GM23338 (cell line): ENCODE results near the gene RNASET2. TPM values are rescaled to one million over a fixed set of nuclear protein-coding genes. Genes with fewer than 3 reads are reported as not detected.

Source experiments
- ATAC-seq: fragments of 200-7000 bp; cut with Tn5 transposase; 3 replicates; pipeline ENCODE4 v1.9.1; 2020
- DNase-seq: peaks from one replicate; pipeline ENCODE4 v3.0.0-alpha.2; 2015; ENCODE audit warnings: low spot score
- H2AFZ ChIP-seq: fragments of 200-600 bp; sonication (generic); 2 replicates; pipeline ENCODE4 v1.8.0; 2016; ENCODE audit warnings: antibody characterized with exemption, mild to moderate bottlenecking, moderate library complexity
- H3F3A ChIP-seq: fragments of 200-600 bp; sonication (generic); replicated peaks from 2 replicates; pipeline ENCODE4 v1.8.0; 2017; ENCODE audit warnings: antibody characterized with exemption, mixed run types, low read depth
- H3K27ac ChIP-seq: fragments of 200-600 bp; sonication (generic); 2 replicates; pipeline ENCODE4 v1.6.1; 2016; ENCODE audit warnings: low read depth
- H3K27me3 ChIP-seq: fragments of 200-600 bp; sonication (generic); 2 replicates; pipeline ENCODE4 v1.8.0; 2016; ENCODE audit warnings: mild to moderate bottlenecking, mixed run types, moderate library complexity; ENCODE audit not compliant: insufficient read depth
- H3K36me3 ChIP-seq: fragments of 200-600 bp; sonication (generic); 2 replicates; pipeline ENCODE4 v1.8.0; 2016; ENCODE audit warnings: mild to moderate bottlenecking; ENCODE audit not compliant: insufficient read depth
- H3K4me1 ChIP-seq: fragments of 200-600 bp; sonication (generic); 2 replicates; pipeline ENCODE4 v1.8.0; 2016; ENCODE audit warnings: mild to moderate bottlenecking, moderate library complexity; ENCODE audit not compliant: insufficient read depth
- H3K4me2 ChIP-seq: fragments of 200-600 bp; sonication (generic); 2 replicates; pipeline ENCODE4 v1.7.1; 2017; ENCODE audit warnings: mixed run types
- H3K4me3 ChIP-seq: fragments of 200-600 bp; sonication (generic); 2 replicates; pipeline ENCODE4 v1.6.1; 2016; ENCODE audit warnings: mixed run types
- H3K79me2 ChIP-seq: fragments of 200-600 bp; sonication (generic); replicated peaks from 2 replicates; pipeline ENCODE4 v1.8.0; 2017; ENCODE audit warnings: mild to moderate bottlenecking; ENCODE audit not compliant: insufficient read depth
- H3K9me2 ChIP-seq: fragments of 200-600 bp; sonication (generic); 2 replicates; pipeline ENCODE4 v1.8.0; 2017; ENCODE audit not compliant: insufficient read depth
- H4K20me1 ChIP-seq: fragments of 200-600 bp; sonication (generic); replicated peaks from 2 replicates; pipeline ENCODE4 v1.8.0; 2017; ENCODE audit warnings: mild to moderate bottlenecking; ENCODE audit not compliant: insufficient read depth
- H3K27ac Mint-ChIP-seq: 2 replicates; pipeline ENCODE4 v1.8.0; 2020; ENCODE audit warnings: inconsistent platforms, mild to moderate bottlenecking, moderate library complexity, mixed read lengths
- H3K27me3 Mint-ChIP-seq: 3 replicates; pipeline ENCODE4 v1.8.0; 2022; ENCODE audit warnings: low read depth, mild to moderate bottlenecking, moderate library complexity, mixed read lengths, inconsistent platforms; ENCODE audit not compliant: insufficient read depth, poor library complexity
- H3K36me3 Mint-ChIP-seq: 3 replicates; pipeline ENCODE4 v1.8.0; 2021; ENCODE audit warnings: low read depth, mild to moderate bottlenecking, inconsistent platforms, moderate library complexity, mixed read lengths
- H3K4me1 Mint-ChIP-seq: 3 replicates; pipeline ENCODE4 v1.8.0; 2020; ENCODE audit warnings: mild to moderate bottlenecking, inconsistent platforms, mixed read lengths
- H3K4me3 Mint-ChIP-seq: 3 replicates; pipeline ENCODE4 v1.8.0; 2021; ENCODE audit warnings: moderate library complexity, mild to moderate bottlenecking, inconsistent platforms, mixed read lengths
- H3K9me3 Mint-ChIP-seq: 3 replicates; pipeline ENCODE4 v1.8.0; 2020; ENCODE audit warnings: moderate library complexity, mild to moderate bottlenecking, inconsistent platforms, mixed read lengths
- CREB1 ChIP-seq: fragments of 250-450 bp; sonication (Bioruptor Pico); IDR thresholded peaks from 2 replicates; pipeline ENCODE4 v1.5.0; 2020; ENCODE audit warnings: low read depth, mild to moderate bottlenecking, moderate library complexity
- EZH2 ChIP-seq: fragments of 200-600 bp; sonication (generic); IDR thresholded peaks from one replicate; pipeline ENCODE4 v1.8.0; 2017; ENCODE audit warnings: antibody characterized with exemption, mild to moderate bottlenecking, low read depth; ENCODE audit not compliant: unreplicated experiment
- EZH2phosphoT487 ChIP-seq: fragments of 200-600 bp; sonication (generic); IDR thresholded peaks from one replicate; pipeline ENCODE4 v1.8.1; 2018; ENCODE audit warnings: antibody characterized with exemption; ENCODE audit not compliant: unreplicated experiment
- JUNB ChIP-seq: IDR thresholded peaks from one replicate; pipeline ENCODE4 v1.6.1; 2016; ENCODE audit warnings: antibody characterized with exemption; ENCODE audit not compliant: unreplicated experiment
- NANOG ChIP-seq: IDR thresholded peaks from 2 replicates; pipeline ENCODE4 v1.6.1; 2016; ENCODE audit warnings: antibody characterized with exemption, borderline replicate concordance
- POLR2AphosphoS5 ChIP-seq: IDR thresholded peaks from 2 replicates; pipeline ENCODE4 v1.6.1; 2016; ENCODE audit warnings: antibody characterized with exemption, low read depth
- STAT1 ChIP-seq: IDR thresholded peaks from one replicate; pipeline ENCODE4 v1.6.1; 2016; ENCODE audit warnings: antibody characterized with exemption; ENCODE audit not compliant: unreplicated experiment
- ZNF114 ChIP-seq: fragments of 250-450 bp; sonication (Bioruptor Pico); IDR thresholded peaks from 2 replicates; pipeline ENCODE4 v1.5.0; 2020; ENCODE audit warnings: mild to moderate bottlenecking, moderate library complexity
- ZNF331 ChIP-seq: fragments of 250-450 bp; sonication (Bioruptor Pico); IDR thresholded peaks from 2 replicates; pipeline ENCODE4 v1.5.0; 2020; ENCODE audit warnings: low read depth, mild to moderate bottlenecking, moderate library complexity
- polyA plus RNA-seq: library from polyadenylated mRNA; unstranded; fragments of >200 nt; fragmentation: Nextera tagmentation; extraction: Ambion mirVana; gene quantifications from 2 replicates; pipeline ENCODE4 v1.2.1, GENCODE V29; 2016
- total RNA-seq: library from RNA; depleted of rRNA; stranded (reverse); fragments of >200 nt; shearing (Covaris generic); gene quantifications from 2 replicates; pipeline ENCODE4 v1.2.3, GENCODE V29; 2014
- TF ChIP-seq, protein P1 (sequence below): IDR thresholded peaks from 2 replicates; pipeline ENCODE4 v1.6.1; 2016; ENCODE audit warnings: antibody characterized with exemption
- TF ChIP-seq, protein P2 (sequence below), 2 experiments: fragments of 200-600 bp in 1 of 2; sonication (generic) in 1 of 2; conservative IDR thresholded peaks; 2 replicates each; pipeline versions ENCODE4 v1.5.1 to v1.6.1; 2016 to 2017; ENCODE audit warnings: antibody characterized with exemption in 2 of 2, low read depth in 2 of 2, mild to moderate bottlenecking in 2 of 2, moderate library complexity in 1 of 2
- TF ChIP-seq, protein P3 (sequence below): fragments of 250-450 bp; sonication (Bioruptor Pico); IDR thresholded peaks from 2 replicates; pipeline ENCODE4 v1.5.0; 2020; ENCODE audit warnings: mild to moderate bottlenecking, moderate library complexity
- TF ChIP-seq, protein P4 (sequence below): IDR thresholded peaks from one replicate; pipeline ENCODE4 v1.6.1; 2018; ENCODE audit warnings: antibody characterized with exemption; ENCODE audit not compliant: unreplicated experiment

The RNASET2 gene
- total and polyA plus RNA-seq, 2 experiments from 2014 or later, result 40.5 to 62.8 TPM

DNA sequence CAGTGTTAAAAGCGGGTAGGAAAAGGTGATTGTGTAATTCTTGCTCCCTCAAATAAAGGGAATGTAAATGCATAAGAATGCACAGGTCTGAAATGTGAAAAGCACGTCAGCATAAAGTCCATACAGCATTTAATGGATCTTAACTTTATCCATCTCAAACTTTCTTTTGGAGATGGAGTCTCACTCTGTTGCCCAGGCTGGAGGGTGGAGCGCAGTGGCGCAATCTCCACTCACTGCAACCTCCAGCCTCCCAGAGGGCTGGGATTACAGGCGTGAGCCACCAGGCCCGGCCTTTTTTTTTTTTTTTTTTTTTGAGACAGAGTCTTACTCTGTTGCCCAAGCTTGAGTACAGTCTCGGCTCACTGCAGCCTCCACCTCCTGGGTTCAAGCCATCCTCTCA, 33.4 kb downstream of the RNASET2 start:
- Histone ChIP-seq H3K9me2 (no peaks in the 10 kb centered on the region), H3K4me3 (no peak overlapping the region), H3K4me2 (no peak overlapping the region), H3K27me3 (no peaks in the 10 kb centered on the region), H3K4me1 (no peaks in the 10 kb centered on the region), H3K79me2 (no peaks in the 10 kb centered on the region), H3K27ac (no peak overlapping the region), H4K20me1 (no peaks in the 10 kb centered on the region), H3K36me3 (no peaks in the 10 kb centered on the region), H3F3A (no peaks in the 10 kb centered on the region), H2AFZ (no peak overlapping the region)
- ATAC-seq, result no peak
- Mint-ChIP-seq H3K36me3 (no peaks in the 10 kb centered on the region), H3K27ac (no peak overlapping the region), H3K4me3 (no peak overlapping the region), H3K4me1 (0 out of 3 replicates have a peak, but pooled peaks cover 3% of the 10 kb centered on the region), H3K9me3 (no peaks in the 10 kb centered on the region), H3K27me3 (peaks cover 5% of the 10 kb centered on the region)
- no peak for TF ChIP-seq EZH2
- no peak for TF ChIP-seq CREB1
- TF ChIP-seq, protein P1, sequence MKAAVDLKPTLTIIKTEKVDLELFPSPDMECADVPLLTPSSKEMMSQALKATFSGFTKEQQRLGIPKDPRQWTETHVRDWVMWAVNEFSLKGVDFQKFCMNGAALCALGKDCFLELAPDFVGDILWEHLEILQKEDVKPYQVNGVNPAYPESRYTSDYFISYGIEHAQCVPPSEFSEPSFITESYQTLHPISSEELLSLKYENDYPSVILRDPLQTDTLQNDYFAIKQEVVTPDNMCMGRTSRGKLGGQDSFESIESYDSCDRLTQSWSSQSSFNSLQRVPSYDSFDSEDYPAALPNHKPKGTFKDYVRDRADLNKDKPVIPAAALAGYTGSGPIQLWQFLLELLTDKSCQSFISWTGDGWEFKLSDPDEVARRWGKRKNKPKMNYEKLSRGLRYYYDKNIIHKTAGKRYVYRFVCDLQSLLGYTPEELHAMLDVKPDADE, result no peak
- TF ChIP-seq EZH2phosphoT487, result no peak
- TF ChIP-seq JUNB, result no peak
- no peak for TF ChIP-seq ZNF331 (CRISPR knock-in tag)
- TF ChIP-seq, protein P2, sequence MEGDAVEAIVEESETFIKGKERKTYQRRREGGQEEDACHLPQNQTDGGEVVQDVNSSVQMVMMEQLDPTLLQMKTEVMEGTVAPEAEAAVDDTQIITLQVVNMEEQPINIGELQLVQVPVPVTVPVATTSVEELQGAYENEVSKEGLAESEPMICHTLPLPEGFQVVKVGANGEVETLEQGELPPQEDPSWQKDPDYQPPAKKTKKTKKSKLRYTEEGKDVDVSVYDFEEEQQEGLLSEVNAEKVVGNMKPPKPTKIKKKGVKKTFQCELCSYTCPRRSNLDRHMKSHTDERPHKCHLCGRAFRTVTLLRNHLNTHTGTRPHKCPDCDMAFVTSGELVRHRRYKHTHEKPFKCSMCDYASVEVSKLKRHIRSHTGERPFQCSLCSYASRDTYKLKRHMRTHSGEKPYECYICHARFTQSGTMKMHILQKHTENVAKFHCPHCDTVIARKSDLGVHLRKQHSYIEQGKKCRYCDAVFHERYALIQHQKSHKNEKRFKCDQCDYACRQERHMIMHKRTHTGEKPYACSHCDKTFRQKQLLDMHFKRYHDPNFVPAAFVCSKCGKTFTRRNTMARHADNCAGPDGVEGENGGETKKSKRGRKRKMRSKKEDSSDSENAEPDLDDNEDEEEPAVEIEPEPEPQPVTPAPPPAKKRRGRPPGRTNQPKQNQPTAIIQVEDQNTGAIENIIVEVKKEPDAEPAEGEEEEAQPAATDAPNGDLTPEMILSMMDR (conservative IDR thresholded peaks at IDR 0.05; ENCODE audit: low read depth in 2 of 2), result no peak
- TF ChIP-seq, protein P3, sequence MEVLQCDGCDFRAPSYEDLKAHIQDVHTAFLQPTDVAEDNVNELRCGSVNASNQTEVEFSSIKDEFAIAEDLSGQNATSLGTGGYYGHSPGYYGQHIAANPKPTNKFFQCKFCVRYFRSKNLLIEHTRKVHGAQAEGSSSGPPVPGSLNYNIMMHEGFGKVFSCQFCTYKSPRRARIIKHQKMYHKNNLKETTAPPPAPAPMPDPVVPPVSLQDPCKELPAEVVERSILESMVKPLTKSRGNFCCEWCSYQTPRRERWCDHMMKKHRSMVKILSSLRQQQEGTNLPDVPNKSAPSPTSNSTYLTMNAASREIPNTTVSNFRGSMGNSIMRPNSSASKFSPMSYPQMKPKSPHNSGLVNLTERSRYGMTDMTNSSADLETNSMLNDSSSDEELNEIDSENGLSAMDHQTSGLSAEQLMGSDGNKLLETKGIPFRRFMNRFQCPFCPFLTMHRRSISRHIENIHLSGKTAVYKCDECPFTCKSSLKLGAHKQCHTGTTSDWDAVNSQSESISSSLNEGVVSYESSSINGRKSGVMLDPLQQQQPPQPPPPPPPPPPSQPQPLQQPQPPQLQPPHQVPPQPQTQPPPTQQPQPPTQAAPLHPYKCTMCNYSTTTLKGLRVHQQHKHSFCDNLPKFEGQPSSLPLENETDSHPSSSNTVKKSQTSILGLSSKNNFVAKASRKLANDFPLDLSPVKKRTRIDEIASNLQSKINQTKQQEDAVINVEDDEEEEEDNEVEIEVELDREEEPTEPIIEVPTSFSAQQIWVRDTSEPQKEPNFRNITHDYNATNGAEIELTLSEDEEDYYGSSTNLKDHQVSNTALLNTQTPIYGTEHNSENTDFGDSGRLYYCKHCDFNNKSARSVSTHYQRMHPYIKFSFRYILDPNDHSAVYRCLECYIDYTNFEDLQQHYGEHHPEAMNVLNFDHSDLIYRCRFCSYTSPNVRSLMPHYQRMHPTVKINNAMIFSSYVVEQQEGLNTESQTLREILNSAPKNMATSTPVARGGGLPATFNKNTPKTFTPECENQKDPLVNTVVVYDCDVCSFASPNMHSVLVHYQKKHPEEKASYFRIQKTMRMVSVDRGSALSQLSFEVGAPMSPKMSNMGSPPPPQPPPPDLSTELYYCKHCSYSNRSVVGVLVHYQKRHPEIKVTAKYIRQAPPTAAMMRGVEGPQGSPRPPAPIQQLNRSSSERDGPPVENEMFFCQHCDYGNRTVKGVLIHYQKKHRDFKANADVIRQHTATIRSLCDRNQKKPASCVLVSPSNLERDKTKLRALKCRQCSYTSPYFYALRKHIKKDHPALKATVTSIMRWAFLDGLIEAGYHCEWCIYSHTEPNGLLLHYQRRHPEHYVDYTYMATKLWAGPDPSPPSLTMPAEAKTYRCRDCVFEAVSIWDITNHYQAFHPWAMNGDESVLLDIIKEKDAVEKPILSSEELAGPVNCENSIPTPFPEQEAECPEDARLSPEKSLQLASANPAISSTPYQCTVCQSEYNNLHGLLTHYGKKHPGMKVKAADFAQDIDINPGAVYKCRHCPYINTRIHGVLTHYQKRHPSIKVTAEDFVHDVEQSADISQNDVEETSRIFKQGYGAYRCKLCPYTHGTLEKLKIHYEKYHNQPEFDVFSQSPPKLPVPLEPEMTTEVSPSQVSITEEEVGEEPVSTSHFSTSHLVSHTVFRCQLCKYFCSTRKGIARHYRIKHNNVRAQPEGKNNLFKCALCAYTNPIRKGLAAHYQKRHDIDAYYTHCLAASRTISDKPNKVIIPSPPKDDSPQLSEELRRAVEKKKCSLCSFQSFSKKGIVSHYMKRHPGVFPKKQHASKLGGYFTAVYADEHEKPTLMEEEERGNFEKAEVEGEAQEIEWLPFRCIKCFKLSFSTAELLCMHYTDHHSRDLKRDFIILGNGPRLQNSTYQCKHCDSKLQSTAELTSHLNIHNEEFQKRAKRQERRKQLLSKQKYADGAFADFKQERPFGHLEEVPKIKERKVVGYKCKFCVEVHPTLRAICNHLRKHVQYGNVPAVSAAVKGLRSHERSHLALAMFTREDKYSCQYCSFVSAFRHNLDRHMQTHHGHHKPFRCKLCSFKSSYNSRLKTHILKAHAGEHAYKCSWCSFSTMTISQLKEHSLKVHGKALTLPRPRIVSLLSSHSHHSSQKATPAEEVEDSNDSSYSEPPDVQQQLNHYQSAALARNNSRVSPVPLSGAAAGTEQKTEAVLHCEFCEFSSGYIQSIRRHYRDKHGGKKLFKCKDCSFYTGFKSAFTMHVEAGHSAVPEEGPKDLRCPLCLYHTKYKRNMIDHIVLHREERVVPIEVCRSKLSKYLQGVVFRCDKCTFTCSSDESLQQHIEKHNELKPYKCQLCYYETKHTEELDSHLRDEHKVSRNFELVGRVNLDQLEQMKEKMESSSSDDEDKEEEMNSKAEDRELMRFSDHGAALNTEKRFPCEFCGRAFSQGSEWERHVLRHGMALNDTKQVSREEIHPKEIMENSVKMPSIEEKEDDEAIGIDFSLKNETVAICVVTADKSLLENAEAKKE (CRISPR knock-in tag), result no peak
- TF ChIP-seq POLR2AphosphoS5, result no peak
- TF ChIP-seq STAT1, result no peak
- no peak for TF ChIP-seq ZNF114
- TF ChIP-seq NANOG, result no peak
- TF ChIP-seq, protein P4, sequence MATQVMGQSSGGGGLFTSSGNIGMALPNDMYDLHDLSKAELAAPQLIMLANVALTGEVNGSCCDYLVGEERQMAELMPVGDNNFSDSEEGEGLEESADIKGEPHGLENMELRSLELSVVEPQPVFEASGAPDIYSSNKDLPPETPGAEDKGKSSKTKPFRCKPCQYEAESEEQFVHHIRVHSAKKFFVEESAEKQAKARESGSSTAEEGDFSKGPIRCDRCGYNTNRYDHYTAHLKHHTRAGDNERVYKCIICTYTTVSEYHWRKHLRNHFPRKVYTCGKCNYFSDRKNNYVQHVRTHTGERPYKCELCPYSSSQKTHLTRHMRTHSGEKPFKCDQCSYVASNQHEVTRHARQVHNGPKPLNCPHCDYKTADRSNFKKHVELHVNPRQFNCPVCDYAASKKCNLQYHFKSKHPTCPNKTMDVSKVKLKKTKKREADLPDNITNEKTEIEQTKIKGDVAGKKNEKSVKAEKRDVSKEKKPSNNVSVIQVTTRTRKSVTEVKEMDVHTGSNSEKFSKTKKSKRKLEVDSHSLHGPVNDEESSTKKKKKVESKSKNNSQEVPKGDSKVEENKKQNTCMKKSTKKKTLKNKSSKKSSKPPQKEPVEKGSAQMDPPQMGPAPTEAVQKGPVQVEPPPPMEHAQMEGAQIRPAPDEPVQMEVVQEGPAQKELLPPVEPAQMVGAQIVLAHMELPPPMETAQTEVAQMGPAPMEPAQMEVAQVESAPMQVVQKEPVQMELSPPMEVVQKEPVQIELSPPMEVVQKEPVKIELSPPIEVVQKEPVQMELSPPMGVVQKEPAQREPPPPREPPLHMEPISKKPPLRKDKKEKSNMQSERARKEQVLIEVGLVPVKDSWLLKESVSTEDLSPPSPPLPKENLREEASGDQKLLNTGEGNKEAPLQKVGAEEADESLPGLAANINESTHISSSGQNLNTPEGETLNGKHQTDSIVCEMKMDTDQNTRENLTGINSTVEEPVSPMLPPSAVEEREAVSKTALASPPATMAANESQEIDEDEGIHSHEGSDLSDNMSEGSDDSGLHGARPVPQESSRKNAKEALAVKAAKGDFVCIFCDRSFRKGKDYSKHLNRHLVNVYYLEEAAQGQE, result no peak
- DNase-seq, result no peak
